ENCODE data around the gene SP100.

Gene SP100

GRCh38 chr2:230564805-230565779 lies 149.1 kb downstream of the SP100 start:
- DNase-seq, result no peak

GRCh38 chr2:230569298-230569697 lies 153.3 kb downstream of the SP100 start:
- DNase-seq, result no peak

- no peak for DNase-seq
Observed at GRCh38 chr2:230570987-230571386, 155.0 kb downstream of the SP100 start.

- DNase-seq, result peak; percentile 72
Observed at GRCh38 chr2:230575642-230576324, 159.8 kb downstream of the SP100 start.

GRCh38 chr2:230577114-230577513 lies 161.1 kb downstream of the SP100 start:
- no peak for DNase-seq

GRCh38 chr2:230578106-230578505 lies 162.1 kb downstream of the SP100 start:
- no peak for DNase-seq

- DNase-seq, result no peak
Observed at GRCh38 chr2:230582851-230583283, 166.9 kb downstream of the SP100 start.

GRCh38 chr2:230583581-230583980 lies 167.6 kb downstream of the SP100 start:
- DNase-seq, result no peak

- no peak for DNase-seq
Observed at GRCh38 chr2:230586328-230586982, 170.5 kb downstream of the SP100 start.

GRCh38 chr2:230589025-230589424 lies 173.0 kb downstream of the SP100 start:
- DNase-seq, result no peak

GRCh38 chr2:230589497-230590015 lies 173.6 kb downstream of the SP100 start:
- peak; percentile 17 for DNase-seq

GRCh38 chr2:230590333-230590732 lies 174.3 kb downstream of the SP100 start:
- DNase-seq, result no peak

GRCh38 chr2:230591850-230592249 lies 175.8 kb downstream of the SP100 start:
- no peak for DNase-seq

GRCh38 chr2:230592775-230593174 lies 176.8 kb downstream of the SP100 start:
- no peak for DNase-seq

Data from CD4-positive, alpha-beta T cell treated with Interleukin-21 for 1 hour (primary cell).